ENCODE results near the gene BCL11A.
A peak's percentile ranks its signal among the peaks of the same experiment; 100 is the strongest.

The BCL11A gene

DNA sequence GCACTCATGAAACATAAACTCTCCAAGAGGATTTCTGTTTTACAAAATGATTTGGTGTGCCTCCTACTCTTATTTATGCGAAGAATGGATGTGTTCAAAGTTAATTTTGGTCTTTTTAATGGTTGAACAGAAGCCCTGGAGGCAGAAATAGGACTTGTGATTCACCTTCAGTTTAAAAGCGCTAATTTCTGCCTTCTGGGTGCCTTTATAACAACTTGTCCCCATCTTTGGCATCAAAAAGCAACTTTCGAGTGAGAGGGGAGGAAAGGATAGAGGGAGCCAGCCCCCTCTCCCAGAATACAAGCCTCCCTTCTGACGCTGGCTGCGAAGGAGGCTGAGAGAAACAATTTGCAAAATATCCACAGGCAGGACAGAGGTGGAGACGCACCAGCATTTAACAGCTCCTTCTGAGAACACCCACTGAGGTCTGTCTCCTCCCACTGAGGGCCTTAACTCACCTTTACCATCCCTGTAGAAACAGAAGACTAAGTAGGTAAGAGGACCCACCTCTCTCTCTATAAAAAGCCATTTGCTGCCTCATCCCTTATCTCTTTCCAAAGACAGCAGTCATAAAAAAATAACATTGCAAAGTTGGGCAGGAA lies 24.3 kb upstream of the BCL11A start:
- Histone ChIP-seq H3K18ac (ENCODE audit: low read length) (no peak overlapping the region), H2BK5ac (ENCODE audit: low read length) (no peak overlapping the region), H3K27me3 (ENCODE audit: control insufficient read depth in 3 of 3, insufficient read depth in 3 of 3, low read depth in 1 of 3, low read length in 3 of 3) (peaks cover 0 to 57% (median 2%) of the 10 kb centered on the region in 3 experiments), H3K27ac (replicated peaks; ENCODE audit: low read length) (no peak overlapping the region), H3K79me1 (ENCODE audit: low read depth, low read length) (no peaks in the 10 kb centered on the region), H2BK120ac (ENCODE audit: low read depth, low read length) (no peak overlapping the region), H4K8ac (ENCODE audit: low read depth, low read length) (no peak overlapping the region), H2BK15ac (ENCODE audit: low read length) (no peak overlapping the region), H3K14ac (ENCODE audit: low read length) (no peak overlapping the region), H2AFZ (ENCODE audit: low read length) (no peak overlapping the region), H3K9ac (ENCODE audit: low read depth, low read length, poor library complexity) (no peak overlapping the region), H3K9me3 (replicated peaks in 1 of 2; ENCODE audit: control insufficient read depth in 2 of 2, insufficient read depth in 1 of 2, low read depth in 1 of 2, low read length in 2 of 2) (no peaks in the 10 kb centered on the region), H3K4me2 (ENCODE audit: insufficient read depth, low read length, poor library complexity, severe bottlenecking) (no peak overlapping the region), H3K4me3 (ENCODE audit: low read length in 2 of 2) (no peak overlapping the region), H3K4me1 (ENCODE audit: control insufficient read depth in 2 of 2, insufficient read depth in 1 of 2, low read depth in 1 of 2, low read length in 2 of 2) (peaks cover 0 to 2% of the 10 kb centered on the region in 2 donors), H3K4ac (ENCODE audit: low read length) (no peak overlapping the region), H4K91ac (ENCODE audit: low read depth, low read length, poor library complexity) (no peak overlapping the region), H3K36me3 (replicated peaks in 1 of 2; ENCODE audit: control insufficient read depth in 2 of 2, insufficient read depth in 2 of 2, low read length in 2 of 2) (no peaks in the 10 kb centered on the region), H3K23ac (ENCODE audit: low read depth, low read length, poor library complexity) (no peak overlapping the region), H2BK12ac (ENCODE audit: low read length) (no peak overlapping the region), H2AK5ac (ENCODE audit: low read depth, low read length) (no peak overlapping the region)
- WGBS, 2 donors (ENCODE audit: extremely low coverage in 2 of 2, insufficient read length in 2 of 2, insufficient replicate concordance in 1 of 2): no CpG with 5 or more reads among the region's 6 CpGs
- DNase-seq (ENCODE audit: low spot score): no peak

DNA sequence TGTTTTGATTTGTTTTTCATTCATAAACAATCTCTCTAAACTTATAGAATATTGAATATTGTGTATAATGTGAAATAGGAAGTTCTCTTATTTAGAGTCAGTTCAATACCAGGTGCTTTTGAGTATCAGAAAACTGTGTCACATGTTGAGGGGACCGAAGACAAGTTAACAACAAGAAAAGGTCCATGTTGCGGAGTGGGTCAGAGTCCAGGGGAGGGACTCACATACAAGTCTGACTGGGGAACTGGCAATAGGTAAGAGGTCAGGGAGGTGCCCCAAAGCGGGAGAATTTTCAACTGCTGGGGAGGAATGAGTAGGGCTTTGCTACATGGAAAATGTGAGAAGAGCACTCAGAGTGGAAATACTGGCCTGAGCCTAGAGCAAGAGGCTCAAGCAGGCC lies 19.8 kb upstream of the BCL11A start:
- Histone ChIP-seq H3K4me1 (ENCODE audit: control insufficient read depth in 2 of 2, insufficient read depth in 1 of 2, low read depth in 1 of 2, low read length in 2 of 2) (peaks cover 0 to 7% of the 10 kb centered on the region in 2 donors), H3K27me3 (ENCODE audit: control insufficient read depth in 3 of 3, insufficient read depth in 3 of 3, low read depth in 1 of 3, low read length in 3 of 3) (peaks cover 0 to 63% (median 22%) of the 10 kb centered on the region in 3 experiments)

DNA sequence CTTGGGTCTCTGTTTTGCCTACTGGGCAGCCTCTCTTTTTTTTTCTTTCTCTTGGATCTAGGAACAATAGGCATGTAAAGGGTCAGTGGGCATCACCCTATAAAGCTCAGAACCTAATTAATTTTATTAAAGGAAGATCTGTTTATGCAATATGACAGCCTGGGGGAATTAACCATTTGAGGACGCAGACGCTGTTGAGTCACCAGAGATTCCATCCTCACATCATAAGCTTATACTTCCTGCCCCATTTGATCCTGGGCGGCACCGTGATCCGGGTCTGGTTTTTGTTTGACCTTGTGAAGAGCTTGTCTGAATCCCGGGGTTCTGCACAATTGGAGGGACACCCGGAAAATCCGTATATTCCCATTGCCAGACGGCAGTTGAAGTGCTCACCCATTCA lies 16.8 kb upstream of the BCL11A start:
- H3K23ac ChIP-seq (ENCODE audit: low read depth, low read length, poor library complexity): no peak overlapping the region
- WGBS, 2 donors (ENCODE audit: extremely low coverage in 2 of 2, insufficient read length in 2 of 2, insufficient replicate concordance in 1 of 2): no CpG with 5 or more reads among the region's 9 CpGs
- no peak overlapping the region for H3K9ac ChIP-seq (ENCODE audit: low read depth, low read length, poor library complexity)
- no peak overlapping the region for H3K14ac ChIP-seq (ENCODE audit: low read length)
- H3K4ac ChIP-seq (ENCODE audit: low read length): no peak overlapping the region
- no peak overlapping the region for H3K18ac ChIP-seq (ENCODE audit: low read length)
- no peak overlapping the region for H3K27ac ChIP-seq (replicated peaks; ENCODE audit: low read length)
- no peak overlapping the region for H4K8ac ChIP-seq (ENCODE audit: low read depth, low read length)
- H3K9me3 ChIP-seq (replicated peaks in 1 of 2; ENCODE audit: control insufficient read depth in 2 of 2, insufficient read depth in 1 of 2, low read depth in 1 of 2, low read length in 2 of 2): no peaks in the 10 kb centered on the region
- H3K36me3 ChIP-seq (replicated peaks in 1 of 2; ENCODE audit: control insufficient read depth in 2 of 2, insufficient read depth in 2 of 2, low read length in 2 of 2): no peaks in the 10 kb centered on the region
- peaks cover 0 to 68% (median 26%) of the 10 kb centered on the region in 3 experiments for H3K27me3 ChIP-seq (ENCODE audit: control insufficient read depth in 3 of 3, insufficient read depth in 3 of 3, low read depth in 1 of 3, low read length in 3 of 3)
- no peak overlapping the region for H3K4me2 ChIP-seq (ENCODE audit: insufficient read depth, low read length, poor library complexity, severe bottlenecking)
- no peaks in the 10 kb centered on the region for H3K79me1 ChIP-seq (ENCODE audit: low read depth, low read length)
- DNase-seq (ENCODE audit: low spot score): no peak
- no peak overlapping the region for H2AK5ac ChIP-seq (ENCODE audit: low read depth, low read length)
- H2BK15ac ChIP-seq (ENCODE audit: low read length): no peak overlapping the region
- H2AFZ ChIP-seq (ENCODE audit: low read length): no peak overlapping the region
- no peak overlapping the region for H2BK12ac ChIP-seq (ENCODE audit: low read length)
- H3K4me1 ChIP-seq (ENCODE audit: control insufficient read depth in 2 of 2, insufficient read depth in 1 of 2, low read depth in 1 of 2, low read length in 2 of 2): peaks cover 0 to 5% of the 10 kb centered on the region in 2 donors
- H2BK5ac ChIP-seq (ENCODE audit: low read length): no peak overlapping the region
- no peak overlapping the region for H2BK120ac ChIP-seq (ENCODE audit: low read depth, low read length)
- H4K91ac ChIP-seq (ENCODE audit: low read depth, low read length, poor library complexity): no peak overlapping the region
- no peak overlapping the region for H3K4me3 ChIP-seq (ENCODE audit: low read length in 2 of 2)

More for the DNA sequence above, 19.8 kb upstream of the BCL11A start:
- Histone ChIP-seq H3K4me2 (ENCODE audit: insufficient read depth, low read length, poor library complexity, severe bottlenecking) (no peak overlapping the region), H2BK12ac (ENCODE audit: low read length) (no peak overlapping the region), H3K18ac (ENCODE audit: low read length) (no peak overlapping the region), H2BK120ac (ENCODE audit: low read depth, low read length) (no peak overlapping the region), H4K91ac (ENCODE audit: low read depth, low read length, poor library complexity) (no peak overlapping the region), H2AK5ac (ENCODE audit: low read depth, low read length) (no peak overlapping the region), H2BK5ac (ENCODE audit: low read length) (no peak overlapping the region), H3K27ac (replicated peaks; ENCODE audit: low read length) (no peak overlapping the region), H3K36me3 (replicated peaks in 1 of 2; ENCODE audit: control insufficient read depth in 2 of 2, insufficient read depth in 2 of 2, low read length in 2 of 2) (no peaks in the 10 kb centered on the region), H3K4ac (ENCODE audit: low read length) (no peak overlapping the region), H2AFZ (ENCODE audit: low read length) (no peak overlapping the region), H3K9ac (ENCODE audit: low read depth, low read length, poor library complexity) (no peak overlapping the region), H4K8ac (ENCODE audit: low read depth, low read length) (no peak overlapping the region), H3K23ac (ENCODE audit: low read depth, low read length, poor library complexity) (no peak overlapping the region), H3K4me3 (ENCODE audit: low read length in 2 of 2) (no peak overlapping the region), H3K14ac (ENCODE audit: low read length) (no peak overlapping the region), H3K9me3 (replicated peaks in 1 of 2; ENCODE audit: control insufficient read depth in 2 of 2, insufficient read depth in 1 of 2, low read depth in 1 of 2, low read length in 2 of 2) (no peaks in the 10 kb centered on the region), H2BK15ac (ENCODE audit: low read length) (no peak overlapping the region), H3K79me1 (ENCODE audit: low read depth, low read length) (no peaks in the 10 kb centered on the region)
- no peak for DNase-seq (ENCODE audit: low spot score)
- no CpG with 5 or more reads among the region's 3 CpGs for WGBS, 2 donors (ENCODE audit: extremely low coverage in 2 of 2, insufficient read length in 2 of 2, insufficient replicate concordance in 1 of 2)

DNA sequence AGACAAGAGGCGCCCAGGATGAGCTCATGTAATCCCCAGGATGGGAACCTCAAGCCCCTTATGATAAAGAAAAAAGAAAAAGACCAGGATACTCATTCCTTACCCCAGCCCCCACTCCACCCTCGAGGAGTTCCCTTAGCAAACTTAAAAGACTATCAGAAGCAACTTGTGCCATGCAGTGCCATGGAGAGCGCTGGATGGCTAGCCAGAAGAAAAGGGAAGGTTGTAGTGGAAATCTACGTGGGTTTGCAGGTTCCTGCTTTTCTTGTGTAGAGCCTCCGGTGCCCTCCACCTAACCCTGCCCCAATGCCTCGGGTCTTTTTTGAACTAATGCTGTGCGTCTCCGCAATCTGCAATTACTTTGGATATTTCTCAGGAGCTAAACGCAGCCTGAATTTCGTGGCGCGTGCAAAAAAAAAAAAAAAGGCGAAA lies 16.2 kb upstream of the BCL11A start:
- DNase-seq (ENCODE audit: low spot score): no peak
- H2BK12ac ChIP-seq (ENCODE audit: low read length): no peak overlapping the region
- H3K4me1 ChIP-seq (ENCODE audit: control insufficient read depth in 2 of 2, insufficient read depth in 1 of 2, low read depth in 1 of 2, low read length in 2 of 2): peaks cover 0 to 5% of the 10 kb centered on the region in 2 donors
- no peak overlapping the region for H3K14ac ChIP-seq (ENCODE audit: low read length)
- H3K27me3 ChIP-seq (ENCODE audit: control insufficient read depth in 3 of 3, insufficient read depth in 3 of 3, low read depth in 1 of 3, low read length in 3 of 3): peaks cover 0 to 72% (median 26%) of the 10 kb centered on the region in 3 experiments
- no peak overlapping the region for H3K9ac ChIP-seq (ENCODE audit: low read depth, low read length, poor library complexity)
- no peak overlapping the region for H2BK5ac ChIP-seq (ENCODE audit: low read length)
- no peak overlapping the region for H4K8ac ChIP-seq (ENCODE audit: low read depth, low read length)
- no peak overlapping the region for H2AK5ac ChIP-seq (ENCODE audit: low read depth, low read length)
- H2BK120ac ChIP-seq (ENCODE audit: low read depth, low read length): no peak overlapping the region
- no CpG with 5 or more reads among the region's 13 CpGs for WGBS, 2 donors (ENCODE audit: extremely low coverage in 2 of 2, insufficient read length in 2 of 2, insufficient replicate concordance in 1 of 2)
- no peak overlapping the region for H2AFZ ChIP-seq (ENCODE audit: low read length)
- H3K18ac ChIP-seq (ENCODE audit: low read length): peak overlapping the region; percentile 25
- no peak overlapping the region for H3K4ac ChIP-seq (ENCODE audit: low read length)
- no peak overlapping the region for H3K27ac ChIP-seq (replicated peaks; ENCODE audit: low read length)
- H3K36me3 ChIP-seq (replicated peaks in 1 of 2; ENCODE audit: control insufficient read depth in 2 of 2, insufficient read depth in 2 of 2, low read length in 2 of 2): no peaks in the 10 kb centered on the region
- no peak overlapping the region for H2BK15ac ChIP-seq (ENCODE audit: low read length)
- no peaks in the 10 kb centered on the region for H3K9me3 ChIP-seq (replicated peaks in 1 of 2; ENCODE audit: control insufficient read depth in 2 of 2, insufficient read depth in 1 of 2, low read depth in 1 of 2, low read length in 2 of 2)
- peak overlapping the region in 1 of 2 donors; percentile 72 for H3K4me3 ChIP-seq (ENCODE audit: low read length in 2 of 2)
- no peak overlapping the region for H4K91ac ChIP-seq (ENCODE audit: low read depth, low read length, poor library complexity)
- H3K23ac ChIP-seq (ENCODE audit: low read depth, low read length, poor library complexity): no peak overlapping the region
- peak overlapping the region; percentile 71 for H3K4me2 ChIP-seq (ENCODE audit: insufficient read depth, low read length, poor library complexity, severe bottlenecking)
- no peaks in the 10 kb centered on the region for H3K79me1 ChIP-seq (ENCODE audit: low read depth, low read length)
